Astrocyte (in vitro differentiated cells and primary cell): ENCODE data around the gene MCF2L2. TPM values are rescaled to one million over a fixed set of nuclear protein-coding genes. Genes with fewer than 3 reads are reported as not detected.

Experiments used
- DNase-seq: peaks from one replicate; pipeline ENCODE4 v3.0.0-alpha.2; 2010; ENCODE audit warnings: low read depth
- FAIRE-seq: peaks from 2 replicates; lab custom pipeline; 2011; peaks lifted over from hg19 to GRCh38; lab: Jason Lieb, UNC
- H2AFZ ChIP-seq: 2 replicates; pipeline ENCODE4 v1.6.0; 2012; ENCODE audit warnings: low read depth, low read length, inconsistent platforms
- H3K27ac ChIP-seq: 2 replicates; pipeline ENCODE4 v1.5.1; 2011; ENCODE audit warnings: low read depth, low read length, inconsistent platforms
- H3K27me3 ChIP-seq: 2 replicates; pipeline ENCODE4 v1.6.0; 2011; ENCODE audit warnings: low read length, inconsistent platforms; ENCODE audit not compliant: insufficient read depth
- H3K36me3 ChIP-seq: 2 replicates; pipeline ENCODE4 v1.5.1; 2011; ENCODE audit warnings: low read length, inconsistent platforms; ENCODE audit not compliant: insufficient read depth
- H3K4me1 ChIP-seq: 2 replicates; pipeline ENCODE4 v1.5.1; 2011; ENCODE audit warnings: low read length, inconsistent platforms; ENCODE audit not compliant: insufficient read depth
- H3K4me2 ChIP-seq: 2 replicates; pipeline ENCODE4 v1.6.0; 2012; ENCODE audit warnings: low read length, inconsistent platforms
- H3K4me3 ChIP-seq: 2 replicates; pipeline ENCODE4 v1.5.1; 2011; ENCODE audit warnings: low read depth, mild to moderate bottlenecking, low read length, inconsistent platforms; ENCODE audit not compliant: insufficient read depth
- H3K79me2 ChIP-seq: 2 replicates; pipeline ENCODE4 v1.6.0; 2012; ENCODE audit warnings: mild to moderate bottlenecking, low read length, inconsistent platforms; ENCODE audit not compliant: insufficient read depth
- H3K9ac ChIP-seq: 2 replicates; pipeline ENCODE4 v1.6.0; 2012; ENCODE audit warnings: mild to moderate bottlenecking, low read length, inconsistent platforms
- H3K9me3 ChIP-seq: 2 replicates; pipeline ENCODE4 v1.5.1; 2012; ENCODE audit warnings: low read depth, mild to moderate bottlenecking, low read length, inconsistent platforms; ENCODE audit not compliant: insufficient read depth
- H4K20me1 ChIP-seq: 2 replicates; pipeline ENCODE4 v1.6.0; 2012; ENCODE audit warnings: low read length, inconsistent platforms; ENCODE audit not compliant: insufficient read depth
- H3K27ac Mint-ChIP-seq: one replicate; pipeline ENCODE4 v1.8.0; 2021; ENCODE audit warnings: mild to moderate bottlenecking, mixed read lengths; ENCODE audit not compliant: unreplicated experiment
- H3K27me3 Mint-ChIP-seq: one replicate; pipeline ENCODE4 v1.8.0; 2021; ENCODE audit warnings: low read depth, mixed read lengths; ENCODE audit not compliant: unreplicated experiment
- H3K36me3 Mint-ChIP-seq: one replicate; pipeline ENCODE4 v1.8.0; 2021; ENCODE audit warnings: low read depth, mixed read lengths; ENCODE audit not compliant: unreplicated experiment
- H3K4me1 Mint-ChIP-seq: one replicate; pipeline ENCODE4 v1.8.0; 2021; ENCODE audit warnings: low read depth, mixed read lengths; ENCODE audit not compliant: unreplicated experiment
- H3K4me3 Mint-ChIP-seq: one replicate; pipeline ENCODE4 v1.8.0; 2021; ENCODE audit warnings: mild to moderate bottlenecking, moderate library complexity, mixed read lengths; ENCODE audit not compliant: unreplicated experiment
- H3K9me3 Mint-ChIP-seq: one replicate; pipeline ENCODE4 v1.8.0; 2021; ENCODE audit warnings: mild to moderate bottlenecking, mixed read lengths; ENCODE audit not compliant: unreplicated experiment
- CTCF ChIP-seq: IDR thresholded peaks from 2 replicates; pipeline ENCODE4 v1.5.1; 2011; ENCODE audit warnings: low read depth, mild to moderate bottlenecking, inconsistent platforms, low read length, moderate library complexity; ENCODE audit not compliant: insufficient read depth
- EZH2 ChIP-seq: IDR thresholded peaks from 2 replicates; pipeline ENCODE4 v1.6.1; 2012; ENCODE audit warnings: mild to moderate bottlenecking, low read length, inconsistent platforms; ENCODE audit not compliant: insufficient read depth
- total RNA-seq: library from RNA; stranded (reverse); gene quantifications from 2 replicates; pipeline ENCODE4 v1.2.1, GENCODE V29; 2021

The MCF2L2 gene
- total RNA-seq, 1 donor from 2014 or later = 0.89 TPM

DNA sequence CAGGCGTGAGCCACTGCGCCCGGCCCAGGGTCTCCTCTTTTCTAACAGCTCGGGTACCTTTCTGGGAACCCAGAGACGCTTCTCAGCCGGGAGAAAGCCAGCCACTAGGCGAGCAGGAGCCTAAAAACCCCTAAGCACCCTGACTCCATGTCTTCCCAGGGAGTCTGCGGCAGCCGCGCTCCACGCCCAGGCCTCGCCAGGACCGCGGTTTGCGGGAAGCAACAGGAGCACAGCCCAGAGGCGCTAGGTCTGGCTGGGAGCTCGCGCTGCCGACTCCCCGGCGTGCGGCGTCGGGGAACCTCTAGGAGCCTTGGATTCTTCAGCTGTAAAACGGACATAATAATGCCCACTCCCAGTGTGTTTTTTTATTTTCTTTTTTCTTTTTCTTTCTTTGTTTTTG lies 264.9 kb downstream of the MCF2L2 start:
- no peaks in the 10 kb centered on the region for H3K79me2 ChIP-seq
- peaks cover 16% of the 10 kb centered on the region for H3K27me3 ChIP-seq
- H3K9me3 Mint-ChIP-seq = no peaks in the 10 kb centered on the region
- peaks cover 10% of the 10 kb centered on the region for H3K4me1 ChIP-seq
- H3K9me3 ChIP-seq = no peaks in the 10 kb centered on the region
- no peak overlapping the region for H2AFZ ChIP-seq
- FAIRE-seq (no peak), DNase-seq (no peak)
- peaks cover 26% of the 10 kb centered on the region for H3K27me3 Mint-ChIP-seq
- no peaks in the 10 kb centered on the region for H4K20me1 ChIP-seq
- H3K9ac ChIP-seq = no peak overlapping the region
- H3K4me1 Mint-ChIP-seq = peaks cover 14% of the 10 kb centered on the region
- H3K36me3 ChIP-seq = no peaks in the 10 kb centered on the region
- H3K4me3 Mint-ChIP-seq = no peak overlapping the region
- H3K27ac Mint-ChIP-seq = no peak overlapping the region
- no peaks in the 10 kb centered on the region for H3K36me3 Mint-ChIP-seq
- no peak overlapping the region for H3K27ac ChIP-seq
- no peak for TF ChIP-seq EZH2
- TF ChIP-seq CTCF = no peak
- no peak overlapping the region for H3K4me3 ChIP-seq
- no peak overlapping the region for H3K4me2 ChIP-seq

GRCh38 chr3:183161552-183162336 lies 266.7 kb downstream of the MCF2L2 start:
- Histone ChIP-seq H3K36me3 (no peaks in the 10 kb centered on the region), H3K27me3 (peaks cover 16% of the 10 kb centered on the region), H3K4me3 (peak overlapping the region; percentile 66), H2AFZ (peak overlapping the region; percentile 67), H4K20me1 (no peaks in the 10 kb centered on the region), H3K79me2 (no peaks in the 10 kb centered on the region), H3K9ac (no peak overlapping the region), H3K9me3 (no peaks in the 10 kb centered on the region), H3K4me2 (peak overlapping the region; percentile 92), H3K27ac (no peak overlapping the region), H3K4me1 (peaks cover 11% of the 10 kb centered on the region)
- DNase-seq (no peak), FAIRE-seq (no peak)
- Mint-ChIP-seq H3K27ac (no peak overlapping the region), H3K9me3 (no peaks in the 10 kb centered on the region), H3K36me3 (no peaks in the 10 kb centered on the region), H3K4me3 (peak overlapping the region; percentile 80), H3K27me3 (peaks cover 23% of the 10 kb centered on the region), H3K4me1 (peaks cover 21% of the 10 kb centered on the region)
- no peak for TF ChIP-seq CTCF
- no peak for TF ChIP-seq EZH2

- TF ChIP-seq EZH2 (no peak), CTCF (no peak)
- Histone ChIP-seq H3K27ac (no peak overlapping the region), H3K36me3 (no peaks in the 10 kb centered on the region), H3K4me3 (no peak overlapping the region), H3K4me2 (no peak overlapping the region), H2AFZ (no peak overlapping the region), H3K79me2 (no peaks in the 10 kb centered on the region), H4K20me1 (no peaks in the 10 kb centered on the region), H3K27me3 (peaks cover 19% of the 10 kb centered on the region), H3K4me1 (peaks cover 11% of the 10 kb centered on the region), H3K9ac (no peak overlapping the region), H3K9me3 (no peaks in the 10 kb centered on the region)
- Mint-ChIP-seq H3K9me3 (no peaks in the 10 kb centered on the region), H3K36me3 (no peaks in the 10 kb centered on the region), H3K27ac (no peak overlapping the region), H3K27me3 (peaks cover 23% of the 10 kb centered on the region), H3K4me1 (peaks cover 21% of the 10 kb centered on the region), H3K4me3 (no peak overlapping the region)
- DNase-seq = no peak
- no peak for FAIRE-seq
These were observed 267.8 kb downstream of the MCF2L2 start for GRCh38 chr3:183160616-183161015.
